Epithelial cell of proximal tubule (primary cell): ENCODE data around the gene SERGEF. TPM values are rescaled to one million over a fixed set of nuclear protein-coding genes. Genes with fewer than 3 reads are reported as not detected.

Source experiments
- DNase-seq: peaks from one replicate; pipeline ENCODE4 v3.0.0-alpha.2; 2011; ENCODE audit warnings: low read depth
- H3K4me3 ChIP-seq: 2 replicates; pipeline ENCODE4 v1.5.1; 2011; ENCODE audit warnings: low read depth, mild to moderate bottlenecking, low read length
- CTCF ChIP-seq: conservative IDR thresholded peaks from 2 replicates; pipeline ENCODE4 v1.5.1; 2012; ENCODE audit warnings: low read depth, mild to moderate bottlenecking, low read length
- total RNA-seq: library from RNA; depleted of rRNA; stranded (reverse); fragments of >200 nt; gene quantifications from 2 replicates; pipeline ENCODE4 v1.2.3, GENCODE V29; 2015

The SERGEF gene
- total RNA-seq, 1 donor from 2014 or later: 30.6 TPM

- no peak for DNase-seq
- H3K4me3 ChIP-seq: no peak overlapping the region
- TF ChIP-seq CTCF: peak; percentile 49
Measured at GRCh38 chr11:17986711-17987220, 26.1 kb downstream of the SERGEF start.

GRCh38 chr11:17986007-17986710, 26.7 kb downstream of the SERGEF start:
- no peak for DNase-seq
- TF ChIP-seq CTCF: no peak
- no peak overlapping the region for H3K4me3 ChIP-seq

- TF ChIP-seq CTCF: no peak
- H3K4me3 ChIP-seq: no peak overlapping the region
- DNase-seq: peak; percentile 70
Measured at GRCh38 chr11:17985517-17985916, 27.3 kb downstream of the SERGEF start.

GRCh38 chr11:17983569-17983968, 29.3 kb downstream of the SERGEF start:
- DNase-seq: no peak
- TF ChIP-seq CTCF: no peak
- no peak overlapping the region for H3K4me3 ChIP-seq

- no peak for DNase-seq
- H3K4me3 ChIP-seq: no peak overlapping the region
- peak; percentile 94 for TF ChIP-seq CTCF
Measured at GRCh38 chr11:17979770-17980371, 33.0 kb downstream of the SERGEF start.

GRCh38 chr11:17978553-17979287, 34.1 kb downstream of the SERGEF start:
- no peak for DNase-seq
- TF ChIP-seq CTCF: peak; percentile 90

More at GRCh38 chr11:17978553-17979287, 34.1 kb downstream of the SERGEF start:
- H3K4me3 ChIP-seq: no peak overlapping the region
